GM10248 (cell line): ENCODE data around the gene TAB3.

Experiments used
- CTCF ChIA-PET: fragments of 300-600 bp; sonication (Branson Sonifier 250); formaldehyde crosslinking; extraction: SDS; loops from one replicate; lab custom pipeline; 2021; ENCODE audit warnings: antibody characterized with exemption; lab: Yijun Ruan, JAX
- POLR2A ChIA-PET: fragments of 350-650 bp; sonication (Branson Sonifier 250); formaldehyde crosslinking; extraction: SDS; loops from one replicate; lab custom pipeline; 2020; ENCODE audit warnings: antibody characterized with exemption; lab: Yijun Ruan, JAX
- DNase-seq: peaks from one replicate; pipeline ENCODE4 v3.0.0; 2012; ENCODE audit errors: extremely low spot score
- CTCF ChIP-seq: IDR thresholded peaks from 2 replicates; pipeline ENCODE4 v1.5.1; 2012; ENCODE audit warnings: mild to moderate bottlenecking, low read depth; ENCODE audit errors: extremely low read depth, missing control alignments, control extremely low read depth

The TAB3 gene

GRCh38 chrX:30920271-30920670 lies 31.2 kb upstream of the TAB3 start:
- no peak for DNase-seq
- CTCF ChIA-PET: no interaction called here
- POLR2A ChIA-PET: no interaction called here
- no peak for TF ChIP-seq CTCF

- TF ChIP-seq CTCF: no peak
- no peak for DNase-seq
- CTCF ChIA-PET: interaction anchor here (1.2 kb wide), 1 partner anchor 182 kb away, joined by 3 read pairs; no protein-coding TSS in a partner anchor
- POLR2A ChIA-PET: no interaction called here
These were observed 29.4 kb upstream of the TAB3 start for GRCh38 chrX:30918480-30918879.

- POLR2A ChIA-PET: no interaction called here
- TF ChIP-seq CTCF: no peak
- DNase-seq: no peak
- CTCF ChIA-PET: no interaction called here
These were observed 24.4 kb upstream of the TAB3 start for GRCh38 chrX:30913492-30913891.

- CTCF ChIA-PET: no interaction called here
- no peak for DNase-seq
- POLR2A ChIA-PET: no interaction called here
- TF ChIP-seq CTCF: no peak
These were observed 21.2 kb upstream of the TAB3 start for GRCh38 chrX:30910124-30910860.

GRCh38 chrX:30906726-30907125 lies 17.7 kb upstream of the TAB3 start:
- no peak for DNase-seq
- no peak for TF ChIP-seq CTCF
- POLR2A ChIA-PET: no interaction called here
- CTCF ChIA-PET: no interaction called here

GRCh38 chrX:30905321-30905720 lies 16.3 kb upstream of the TAB3 start:
- CTCF ChIA-PET: no interaction called here
- DNase-seq: no peak
- no peak for TF ChIP-seq CTCF
- POLR2A ChIA-PET: no interaction called here
